Lung (tissue), 12 donors: ENCODE results near the gene MAPKAPK5. TPM values are rescaled to one million over a fixed set of nuclear protein-coding genes. Genes with fewer than 3 reads are reported as not detected.

Experiments
- ATAC-seq: fragments of 200-7000 bp; cut with Tn5 transposase; one replicate; pipeline ENCODE4 v1.9.1; 2020; ENCODE audit warnings: moderate number of reproducible peaks; ENCODE audit not compliant: insufficient read depth, low FRiP score
- DNase-seq, 3 donors: peaks; one replicate each; pipeline ENCODE4 v3.0.0-alpha.2; 2013 to 2017
- H3K27ac ChIP-seq, 2 donors: one replicate each; pipeline ENCODE4 v1.5.1; 2013; ENCODE audit warnings: mild to moderate bottlenecking in 2 of 2, moderate library complexity in 2 of 2, control low read depth in 1 of 2, inconsistent platforms in 1 of 2, low read depth in 1 of 2, low read length in 1 of 2
- H3K27me3 ChIP-seq, 3 donors: one replicate each; pipeline ENCODE4 v1.5.1; 2013; ENCODE audit warnings: low read length in 2 of 3; ENCODE audit not compliant: control insufficient read depth in 3 of 3, insufficient read depth in 3 of 3
- H3K36me3 ChIP-seq, 4 donors: one replicate each; pipeline ENCODE4 v1.5.1; 2013; ENCODE audit warnings: low read length in 4 of 4, mild to moderate bottlenecking in 1 of 4, moderate library complexity in 1 of 4; ENCODE audit not compliant: control insufficient read depth in 4 of 4, insufficient read depth in 4 of 4
- H3K4me1 ChIP-seq, 5 donors: one replicate each; pipeline ENCODE4 v1.5.1; 2013; ENCODE audit warnings: low read length in 5 of 5, mild to moderate bottlenecking in 2 of 5, moderate library complexity in 1 of 5; ENCODE audit not compliant: control insufficient read depth in 5 of 5, insufficient read depth in 5 of 5
- H3K4me3 ChIP-seq: one replicate; pipeline ENCODE4 v1.5.1; 2013; ENCODE audit warnings: mild to moderate bottlenecking, control low read depth, moderate library complexity
- H3K9ac ChIP-seq, 2 donors: one replicate each; pipeline ENCODE4 v1.5.1; 2013; ENCODE audit warnings: low read length in 2 of 2, control low read depth in 1 of 2; ENCODE audit not compliant: insufficient read depth in 1 of 2
- H3K9me3 ChIP-seq, 4 donors: one replicate each; pipeline ENCODE4 v1.5.1; 2013; ENCODE audit warnings: low read length in 3 of 4, mild to moderate bottlenecking in 1 of 4, moderate library complexity in 1 of 4; ENCODE audit not compliant: control insufficient read depth in 4 of 4, insufficient read depth in 3 of 4
- CTCF ChIP-seq: IDR thresholded peaks from 2 replicates; pipeline ENCODE4 v1.5.1; 2012; ENCODE audit warnings: mild to moderate bottlenecking; ENCODE audit errors: control extremely low read depth, extremely low read depth
- WGBS, 2 donors: extraction: QIAGEN DNeasy Blood & Tissue Kit; methylation state at CpG; one replicate each; pipeline ENCODE4 v1.1.7; 2013; 5-methylcytosine and 5-hydroxymethylcytosine counted together
- polyA plus RNA-seq, 2 donors: library from polyadenylated mRNA; stranded (reverse); fragments of 200-250 nt; gene quantifications; one replicate each; pipeline ENCODE4 v1.2.1, GENCODE V29; 2013
- total RNA-seq, 2 donors: library from RNA; depleted of rRNA in 1 of 2; stranded (reverse); fragments of >200 nt in 1 of 2; gene quantifications; one replicate each; pipeline ENCODE4 v1.2.1, GENCODE V29; 2014 to 2021
- donor health status: control.
- donor health status: control.
- donor health status: Bipolar disorder and iron deficiency.
- donor health status: healthy.
- donor health status: DM: yes; HTN: yes; CAD: no.

The MAPKAPK5 gene
- total and polyA plus RNA-seq, 4 donors = 15.4 to 46.3 (median 37.2) TPM

- H3K27ac ChIP-seq = no peak overlapping the region
Measured at GRCh38 chr12:111886662-111887545, 44.9 kb downstream of the MAPKAPK5 start.

GRCh38 chr12:111887926-111888745, 46.1 kb downstream of the MAPKAPK5 start:
- Histone ChIP-seq H3K27ac (peak overlapping the region in 1 of 2 donors; percentile 32), H3K9me3 (no peaks in the 10 kb centered on the region), H3K36me3 (peaks cover 16 to 53% (median 41%) of the 10 kb centered on the region in 4 donors), H3K4me1 (peaks cover 0 to 3% (median 0%) of the 10 kb centered on the region in 5 donors), H3K27me3 (no peaks in the 10 kb centered on the region), H3K9ac (no peak overlapping the region), H3K4me3 (no peak overlapping the region)
- DNase-seq = no peak
- ATAC-seq = peak; percentile 43
- no peak for TF ChIP-seq CTCF
- 76 to 82% methylated on average over 11 of the region's 11 CpGs for whole genome bisulfite sequencing, 2 donors

More at GRCh38 chr12:111886662-111887545, 44.9 kb downstream of the MAPKAPK5 start:
- H3K4me1 ChIP-seq = peaks cover 0 to 3% (median 0%) of the 10 kb centered on the region in 5 donors
- DNase-seq (no peak), ATAC-seq (no peak)
- no peaks in the 10 kb centered on the region for H3K27me3 ChIP-seq
- H3K9ac ChIP-seq = no peak overlapping the region
- 86 to 94% methylated on average over 7 of the region's 7 CpGs for WGBS, 2 donors
- H3K9me3 ChIP-seq = no peaks in the 10 kb centered on the region
- TF ChIP-seq CTCF = no peak
- no peak overlapping the region for H3K4me3 ChIP-seq
- H3K36me3 ChIP-seq = peaks cover 22 to 52% (median 39%) of the 10 kb centered on the region in 4 donors

GRCh38 chr12:111893287-111893686, 51.3 kb downstream of the MAPKAPK5 start:
- TF ChIP-seq CTCF = no peak
- ATAC-seq (no peak), DNase-seq (no peak)
- Histone ChIP-seq H3K4me3 (no peak overlapping the region), H3K4me1 (no peaks in the 10 kb centered on the region), H3K36me3 (peaks cover 8 to 37% (median 33%) of the 10 kb centered on the region in 4 donors), H3K27ac (no peak overlapping the region), H3K27me3 (no peaks in the 10 kb centered on the region), H3K9ac (no peak overlapping the region), H3K9me3 (no peaks in the 10 kb centered on the region)
- 70 to 84% methylated on average over 2 of the region's 2 CpGs for WGBS, 2 donors
